Neural cell (in vitro differentiated cells): Measurements from ENCODE around the gene ELF1.

Experiments
- CTCF ChIP-seq: fragments of 450-650 bp; IDR thresholded peaks from 2 replicates; pipeline ENCODE4 v1.5.1; 2014; ENCODE audit warnings: antibody characterized with exemption, mild to moderate bottlenecking, moderate library complexity; ENCODE audit not compliant: poor library complexity, severe bottlenecking
- TAF1 ChIP-seq: IDR thresholded peaks from 2 replicates; pipeline ENCODE4 v1.6.1; 2012; ENCODE audit warnings: low read depth

GRCh38 chr13:40985381-40986100 is 33.6 kb downstream of the ELF1 start:
- TF ChIP-seq CTCF (no peak), TAF1 (no peak)
